OCI-LY1 (cell line): ENCODE measurements around the gene NSD1.

Experiments used
- H2AFZ ChIP-seq: fragments of 200-600 bp; sonication (generic), shearing (Covaris generic); 2 replicates; pipeline ENCODE4 v1.6.0; 2014; ENCODE audit warnings: antibody characterized with exemption, mild to moderate bottlenecking, low read length
- H3F3A ChIP-seq: fragments of 200-600 bp; sonication (generic), shearing (Covaris generic); 2 replicates; pipeline ENCODE4 v1.6.0; 2014; ENCODE audit warnings: mild to moderate bottlenecking, antibody characterized with exemption, low read length, moderate library complexity; ENCODE audit not compliant: insufficient read depth
- H3K27ac ChIP-seq: fragments of 200-600 bp; sonication (generic); 2 replicates; pipeline ENCODE4 v1.5.1; 2014; ENCODE audit warnings: low read length, mixed run types, mild to moderate bottlenecking, low read depth; ENCODE audit not compliant: poor library complexity, severe bottlenecking
- H3K27me3 ChIP-seq: fragments of 200-600 bp; sonication (generic); 2 replicates; pipeline ENCODE4 v1.6.0; 2014; ENCODE audit warnings: antibody characterized with exemption, mild to moderate bottlenecking, low read length, moderate library complexity; ENCODE audit not compliant: insufficient read depth
- H3K36me3 ChIP-seq: fragments of 200-600 bp; sonication (generic); 2 replicates; pipeline ENCODE4 v1.6.1; 2014; ENCODE audit warnings: mild to moderate bottlenecking, antibody characterized with exemption, low read length, moderate library complexity, mixed read lengths; ENCODE audit not compliant: insufficient read depth
- H3K4me1 ChIP-seq: fragments of 200-600 bp; sonication (generic); 2 replicates; pipeline ENCODE4 v1.5.1; 2014; ENCODE audit warnings: mild to moderate bottlenecking, low read length, moderate library complexity; ENCODE audit not compliant: insufficient read depth, severe bottlenecking
- H3K4me2 ChIP-seq: fragments of 200-600 bp; sonication (generic), shearing (Covaris generic); 2 replicates; pipeline ENCODE4 v1.6.1; 2014; ENCODE audit warnings: low read length
- H3K4me3 ChIP-seq: fragments of 200-600 bp; sonication (generic); 2 replicates; pipeline ENCODE4 v1.5.1; 2014; ENCODE audit warnings: low read length, low read depth, mild to moderate bottlenecking, mixed read lengths; ENCODE audit not compliant: poor library complexity, severe bottlenecking
- H3K79me2 ChIP-seq: fragments of 200-600 bp; shearing (Covaris generic); 2 replicates; pipeline ENCODE4 v1.6.1; 2016; ENCODE audit warnings: mixed run types, low read length, mixed read lengths; ENCODE audit not compliant: insufficient read depth
- H3K9ac ChIP-seq: fragments of 200-600 bp; sonication (generic), shearing (Covaris generic); 2 replicates; pipeline ENCODE4 v1.6.1; 2014; ENCODE audit warnings: mild to moderate bottlenecking, low read length, mixed read lengths
- H3K9me2 ChIP-seq: fragments of 200-600 bp; sonication (generic), shearing (Covaris generic); 2 replicates; pipeline ENCODE4 v1.6.1; 2014; ENCODE audit warnings: low read depth, mild to moderate bottlenecking, low read length, mixed read lengths
- H3K9me3 ChIP-seq: fragments of 200-600 bp; shearing (Covaris generic); 2 replicates; pipeline ENCODE4 v1.6.1; 2014; ENCODE audit warnings: low read length, mixed read lengths
- H4K20me1 ChIP-seq: fragments of 200-600 bp; sonication (generic), shearing (Covaris generic); 2 replicates; pipeline ENCODE4 v1.6.0; 2016; ENCODE audit warnings: mild to moderate bottlenecking, low read length; ENCODE audit not compliant: insufficient read depth
- EZH2 ChIP-seq: fragments of 200-600 bp; sonication (generic), shearing (Covaris generic); IDR thresholded peaks from 2 replicates; pipeline ENCODE4 v1.8.0; 2017; ENCODE audit warnings: borderline replicate concordance, mixed run types, mild to moderate bottlenecking, antibody characterized with exemption, low read length, moderate library complexity, mixed read lengths
- TF ChIP-seq, protein P1 (sequence below): fragments of 200-600 bp; sonication (generic), shearing (Covaris generic); IDR thresholded peaks from 2 replicates; pipeline ENCODE4 v1.5.1; 2017; ENCODE audit warnings: mild to moderate bottlenecking, antibody characterized with exemption, low read length, moderate library complexity, mixed read lengths

Gene NSD1, protein sequence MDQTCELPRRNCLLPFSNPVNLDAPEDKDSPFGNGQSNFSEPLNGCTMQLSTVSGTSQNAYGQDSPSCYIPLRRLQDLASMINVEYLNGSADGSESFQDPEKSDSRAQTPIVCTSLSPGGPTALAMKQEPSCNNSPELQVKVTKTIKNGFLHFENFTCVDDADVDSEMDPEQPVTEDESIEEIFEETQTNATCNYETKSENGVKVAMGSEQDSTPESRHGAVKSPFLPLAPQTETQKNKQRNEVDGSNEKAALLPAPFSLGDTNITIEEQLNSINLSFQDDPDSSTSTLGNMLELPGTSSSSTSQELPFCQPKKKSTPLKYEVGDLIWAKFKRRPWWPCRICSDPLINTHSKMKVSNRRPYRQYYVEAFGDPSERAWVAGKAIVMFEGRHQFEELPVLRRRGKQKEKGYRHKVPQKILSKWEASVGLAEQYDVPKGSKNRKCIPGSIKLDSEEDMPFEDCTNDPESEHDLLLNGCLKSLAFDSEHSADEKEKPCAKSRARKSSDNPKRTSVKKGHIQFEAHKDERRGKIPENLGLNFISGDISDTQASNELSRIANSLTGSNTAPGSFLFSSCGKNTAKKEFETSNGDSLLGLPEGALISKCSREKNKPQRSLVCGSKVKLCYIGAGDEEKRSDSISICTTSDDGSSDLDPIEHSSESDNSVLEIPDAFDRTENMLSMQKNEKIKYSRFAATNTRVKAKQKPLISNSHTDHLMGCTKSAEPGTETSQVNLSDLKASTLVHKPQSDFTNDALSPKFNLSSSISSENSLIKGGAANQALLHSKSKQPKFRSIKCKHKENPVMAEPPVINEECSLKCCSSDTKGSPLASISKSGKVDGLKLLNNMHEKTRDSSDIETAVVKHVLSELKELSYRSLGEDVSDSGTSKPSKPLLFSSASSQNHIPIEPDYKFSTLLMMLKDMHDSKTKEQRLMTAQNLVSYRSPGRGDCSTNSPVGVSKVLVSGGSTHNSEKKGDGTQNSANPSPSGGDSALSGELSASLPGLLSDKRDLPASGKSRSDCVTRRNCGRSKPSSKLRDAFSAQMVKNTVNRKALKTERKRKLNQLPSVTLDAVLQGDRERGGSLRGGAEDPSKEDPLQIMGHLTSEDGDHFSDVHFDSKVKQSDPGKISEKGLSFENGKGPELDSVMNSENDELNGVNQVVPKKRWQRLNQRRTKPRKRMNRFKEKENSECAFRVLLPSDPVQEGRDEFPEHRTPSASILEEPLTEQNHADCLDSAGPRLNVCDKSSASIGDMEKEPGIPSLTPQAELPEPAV (N-terminal part only)

DNA sequence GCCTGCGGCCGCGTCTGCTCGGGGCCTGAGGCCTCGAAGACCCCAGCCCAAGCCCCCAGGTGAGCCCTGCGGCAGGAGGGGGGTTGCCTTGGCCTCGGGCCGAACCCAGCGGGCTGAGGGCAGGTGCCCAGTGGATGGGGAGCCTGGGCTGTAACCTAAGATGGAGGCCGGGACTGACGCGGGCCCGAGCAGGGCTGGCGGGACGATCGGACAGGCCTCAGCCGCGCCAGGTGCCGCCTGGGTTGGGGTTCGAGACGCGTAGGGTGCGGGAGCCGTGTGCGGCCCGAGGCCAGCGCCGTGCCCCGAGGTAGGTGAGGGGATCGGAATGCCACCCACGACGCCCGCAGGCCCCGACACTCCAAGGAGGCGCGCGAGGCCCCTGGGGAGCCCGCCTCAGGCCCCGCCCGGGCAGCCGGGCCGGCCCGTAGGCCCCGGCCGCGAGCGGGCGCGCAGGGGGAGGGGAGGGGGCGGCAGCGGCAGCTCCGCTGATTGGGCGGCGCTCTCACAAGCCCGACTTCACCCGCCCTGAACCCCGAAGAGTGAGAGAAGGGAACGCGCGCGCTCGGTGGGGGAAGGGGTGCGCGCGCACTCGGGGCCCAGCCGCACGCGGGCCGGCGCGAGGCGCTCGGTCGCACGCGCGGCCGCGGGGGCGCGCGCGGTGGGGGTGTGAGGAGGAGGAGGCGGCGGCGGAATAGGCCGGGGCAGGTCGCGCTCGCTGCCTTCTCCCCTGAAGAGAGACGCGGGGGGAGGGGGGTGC, at the start of gene NSD1:
Gene NSD1, plus strand, starts transcription at position 678 of the 757 bp plus-strand sequence. CDS start 1,331 bp downstream, outside the sequence.
- H3K27me3 ChIP-seq: no peaks in the 10 kb centered on the region
- peaks cover 38% of the 10 kb centered on the region for H3K79me2 ChIP-seq
- no peaks in the 10 kb centered on the region for H3F3A ChIP-seq
- peak within 1 kb of the TSS; percentile 56 for H3K27ac ChIP-seq
- H3K9me3 ChIP-seq: no peaks in the 10 kb centered on the region
- H3K36me3 ChIP-seq: peaks cover 34% of the 10 kb centered on the region
- no peak for TF ChIP-seq EZH2
- TF ChIP-seq, protein P1, sequence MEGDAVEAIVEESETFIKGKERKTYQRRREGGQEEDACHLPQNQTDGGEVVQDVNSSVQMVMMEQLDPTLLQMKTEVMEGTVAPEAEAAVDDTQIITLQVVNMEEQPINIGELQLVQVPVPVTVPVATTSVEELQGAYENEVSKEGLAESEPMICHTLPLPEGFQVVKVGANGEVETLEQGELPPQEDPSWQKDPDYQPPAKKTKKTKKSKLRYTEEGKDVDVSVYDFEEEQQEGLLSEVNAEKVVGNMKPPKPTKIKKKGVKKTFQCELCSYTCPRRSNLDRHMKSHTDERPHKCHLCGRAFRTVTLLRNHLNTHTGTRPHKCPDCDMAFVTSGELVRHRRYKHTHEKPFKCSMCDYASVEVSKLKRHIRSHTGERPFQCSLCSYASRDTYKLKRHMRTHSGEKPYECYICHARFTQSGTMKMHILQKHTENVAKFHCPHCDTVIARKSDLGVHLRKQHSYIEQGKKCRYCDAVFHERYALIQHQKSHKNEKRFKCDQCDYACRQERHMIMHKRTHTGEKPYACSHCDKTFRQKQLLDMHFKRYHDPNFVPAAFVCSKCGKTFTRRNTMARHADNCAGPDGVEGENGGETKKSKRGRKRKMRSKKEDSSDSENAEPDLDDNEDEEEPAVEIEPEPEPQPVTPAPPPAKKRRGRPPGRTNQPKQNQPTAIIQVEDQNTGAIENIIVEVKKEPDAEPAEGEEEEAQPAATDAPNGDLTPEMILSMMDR: no peak
- peaks cover 38% of the 10 kb centered on the region for H3K4me1 ChIP-seq
- no peaks in the 10 kb centered on the region for H3K9me2 ChIP-seq
- H3K9ac ChIP-seq: peak within 1 kb of the TSS; percentile 94
- no peaks in the 10 kb centered on the region for H4K20me1 ChIP-seq
- peak within 1 kb of the TSS; percentile 86 for H3K4me3 ChIP-seq
- peak within 1 kb of the TSS; percentile 99 for H3K4me2 ChIP-seq
- H2AFZ ChIP-seq: no peak within 1 kb of the TSS

DNA sequence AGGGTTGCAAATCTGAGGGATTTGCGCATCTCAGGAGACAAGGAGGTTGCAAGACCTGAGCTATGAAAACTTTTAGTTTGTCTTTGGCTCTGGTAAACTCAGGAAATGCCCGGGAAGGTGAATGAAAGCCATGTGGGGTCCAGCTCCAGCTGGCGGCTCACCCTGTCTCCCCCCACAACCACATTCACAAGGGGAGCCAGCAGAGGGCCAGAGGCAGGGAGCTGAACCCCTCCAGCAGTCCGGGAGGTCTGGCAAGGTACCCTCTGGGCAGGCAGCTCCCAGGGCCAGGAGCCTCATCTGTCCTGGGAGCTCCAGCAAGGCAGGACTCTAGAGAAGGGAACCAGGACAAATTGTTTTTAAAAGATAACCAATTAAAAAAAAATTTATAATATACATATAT, 49.4 kb upstream of the NSD1 start:
- H3K4me3 ChIP-seq: no peak overlapping the region
- no peaks in the 10 kb centered on the region for H3K79me2 ChIP-seq
- H3K9ac ChIP-seq: no peak overlapping the region
- H3F3A ChIP-seq: peaks cover 9% of the 10 kb centered on the region
- no peaks in the 10 kb centered on the region for H3K9me3 ChIP-seq
- H3K27ac ChIP-seq: no peak overlapping the region
- H2AFZ ChIP-seq: no peak overlapping the region
- TF ChIP-seq, protein P1: no peak
- no peak for TF ChIP-seq EZH2
- no peaks in the 10 kb centered on the region for H3K9me2 ChIP-seq
- H3K4me1 ChIP-seq: peaks cover 22% of the 10 kb centered on the region
- H4K20me1 ChIP-seq: no peaks in the 10 kb centered on the region
- H3K27me3 ChIP-seq: no peaks in the 10 kb centered on the region
- H3K4me2 ChIP-seq: no peak overlapping the region
- no peaks in the 10 kb centered on the region for H3K36me3 ChIP-seq
